Endometrial microvascular endothelial cells (primary cell): ENCODE measurements around the gene PTPRM. TPM values are rescaled to one million over a fixed set of nuclear protein-coding genes. Genes with fewer than 3 reads are reported as not detected.

Experiments
- in situ Hi-C: cut with HindIII; loops from 2 replicates; pipeline ENCODE4 v1.10.0; 2017; ENCODE audit warnings: low sequenced_read_pairs, low pct_unique_long_range_greater_than_20kb; ENCODE audit errors: inconsistent ontology term
- total RNA-seq: library from RNA; depleted of rRNA; stranded (reverse); fragments of >200 nt; gene quantifications from one replicate; pipeline ENCODE4 v1.2.3, GENCODE V29; 2015; ENCODE audit errors: inconsistent ontology term

The PTPRM gene
- total RNA-seq, 1 donor from 2014 or later: 59.6 TPM

DNA sequence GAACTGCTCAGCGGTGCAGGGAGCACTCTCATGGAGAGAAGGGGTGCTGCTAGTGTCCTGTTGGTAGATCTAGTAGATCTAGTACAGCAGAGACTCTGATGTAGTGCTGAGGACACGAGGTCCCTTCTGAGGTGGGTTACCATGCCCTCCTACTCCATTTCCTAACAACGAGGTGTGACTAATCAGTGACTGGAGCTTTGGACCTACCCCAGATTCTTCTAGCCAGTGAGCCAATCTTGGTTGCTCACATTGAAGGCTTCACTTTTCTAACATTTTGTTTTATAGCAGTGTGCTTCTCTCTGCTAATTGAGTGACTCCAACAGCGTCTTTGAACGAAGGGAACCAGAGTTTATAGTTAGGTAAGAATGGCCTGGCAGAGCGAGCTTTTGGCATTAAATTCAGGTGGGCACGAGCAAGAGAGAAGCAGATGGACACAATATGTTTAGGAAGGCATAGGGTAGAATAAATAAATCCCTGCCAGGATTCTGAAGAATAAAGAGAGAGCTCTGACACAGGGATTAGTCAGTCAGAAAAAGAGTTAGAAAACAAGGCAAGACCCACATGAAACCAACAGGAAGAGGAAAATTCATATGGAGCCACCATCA, 736.1 kb downstream of the PTPRM start:
- in situ Hi-C loops: no loop called here

DNA sequence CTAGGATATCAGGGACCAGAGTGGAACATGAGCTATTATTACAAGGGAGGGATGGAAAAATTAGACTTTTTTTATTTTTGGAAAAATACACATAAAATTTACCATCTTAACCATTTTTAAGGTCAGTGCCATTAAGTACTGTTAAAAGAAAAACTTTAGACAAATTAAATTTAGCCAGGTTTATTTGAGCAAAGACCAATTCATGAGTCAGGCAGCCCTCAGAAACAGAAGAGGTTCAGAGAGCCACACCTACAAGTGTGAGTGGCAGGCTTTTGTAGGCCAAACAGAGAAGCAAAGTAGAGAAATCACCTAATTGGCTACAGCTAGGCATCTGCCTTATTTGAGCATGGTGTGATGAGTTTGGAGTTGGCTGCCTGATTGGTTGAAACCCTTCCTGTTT, 740.8 kb downstream of the PTPRM start:
- in situ Hi-C loops: no loop called here

DNA sequence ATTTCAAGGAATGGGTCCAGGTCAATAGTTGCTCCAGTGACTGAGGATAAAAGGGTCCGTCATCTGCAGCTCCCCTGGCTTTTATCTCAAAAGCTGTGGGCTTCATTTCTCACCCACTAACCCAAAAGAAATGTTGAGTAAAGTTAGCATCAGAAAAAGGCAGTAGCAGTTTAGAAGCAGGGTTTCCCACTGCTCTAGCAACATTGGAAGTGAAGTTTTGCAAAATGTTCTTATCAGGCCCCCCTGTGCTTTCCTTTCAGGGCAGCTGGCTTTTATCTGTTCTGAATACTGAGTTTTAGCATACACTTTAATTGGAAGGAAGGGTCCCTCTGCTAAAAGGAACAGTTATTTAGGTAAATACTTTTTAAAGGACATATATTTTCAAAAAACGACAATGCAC, 745.9 kb downstream of the PTPRM start:
- in situ Hi-C loops: no loop called here

DNA sequence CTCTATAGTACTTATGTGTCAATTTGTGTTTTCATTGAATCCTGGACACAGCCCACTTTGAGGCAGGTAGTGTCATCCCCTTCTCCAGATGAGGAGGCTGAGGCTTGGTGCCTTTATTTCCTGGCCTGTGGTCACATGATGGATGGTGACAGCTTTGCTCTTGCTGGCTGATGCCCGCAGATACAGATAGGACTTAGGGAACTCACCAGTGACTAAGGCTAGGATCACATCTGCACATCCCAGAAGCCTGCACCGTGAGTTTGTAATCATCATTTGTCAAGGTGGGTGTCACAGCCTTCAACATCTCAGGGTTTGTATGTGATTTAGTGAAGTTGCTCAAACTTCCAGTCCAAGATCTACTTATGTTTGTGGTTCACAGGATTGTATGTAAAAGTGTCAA, 747.0 kb downstream of the PTPRM start:
- in situ Hi-C loops: no loop called here

DNA sequence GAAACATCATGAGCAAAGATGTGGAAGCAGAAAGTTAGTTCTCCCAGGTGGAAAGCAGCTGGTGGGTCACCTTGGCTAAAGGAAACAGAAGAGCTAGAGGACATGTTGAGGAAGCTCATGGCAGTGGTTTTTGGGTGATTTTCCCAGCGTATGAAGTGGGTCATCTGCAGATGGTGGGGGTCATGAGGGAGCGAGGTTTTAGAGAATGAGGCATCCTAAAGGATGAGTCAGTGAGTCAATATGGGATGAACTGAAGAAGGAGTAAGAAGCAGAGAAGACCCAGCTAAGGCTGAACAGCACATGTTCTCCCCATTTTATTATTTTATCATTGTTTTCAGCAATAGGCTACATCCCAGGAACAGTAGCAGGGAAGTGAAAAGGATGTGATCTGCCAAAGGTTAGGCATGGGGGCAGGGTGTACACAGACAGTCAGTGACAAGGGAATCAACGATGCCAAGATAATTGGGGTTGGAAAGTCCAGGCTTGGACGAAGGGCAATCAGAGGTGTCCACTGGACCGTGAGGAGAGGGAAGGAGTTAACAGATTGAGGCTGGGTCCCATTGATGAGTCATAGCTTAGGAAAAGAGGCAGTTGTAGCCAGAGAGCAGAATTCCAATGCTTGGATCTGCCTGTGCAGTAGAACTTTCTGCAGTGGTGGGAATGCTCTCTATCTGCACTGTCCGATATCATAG, 752.8 kb downstream of the PTPRM start:
- in situ Hi-C loops: no loop called here

DNA sequence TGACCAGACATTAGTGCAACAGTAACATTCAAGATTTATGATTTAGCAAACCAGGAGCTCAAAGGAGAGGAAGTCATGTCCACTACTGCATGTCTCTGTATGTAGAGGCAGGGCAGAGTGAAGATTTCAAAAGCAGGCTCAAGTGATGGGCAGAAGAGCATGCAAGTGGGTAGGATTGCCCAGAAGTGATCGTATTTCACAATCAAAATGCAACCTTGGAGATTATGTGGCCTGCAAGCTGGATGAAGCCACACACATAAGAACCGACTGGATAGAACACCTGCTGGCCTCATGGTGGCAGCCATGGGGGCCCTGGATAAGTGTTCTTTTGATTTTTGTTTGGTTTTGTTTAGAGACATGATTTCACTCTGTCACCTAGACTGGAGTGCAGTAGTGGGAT, 755.4 kb downstream of the PTPRM start:
- in situ Hi-C loops: no loop called here

DNA sequence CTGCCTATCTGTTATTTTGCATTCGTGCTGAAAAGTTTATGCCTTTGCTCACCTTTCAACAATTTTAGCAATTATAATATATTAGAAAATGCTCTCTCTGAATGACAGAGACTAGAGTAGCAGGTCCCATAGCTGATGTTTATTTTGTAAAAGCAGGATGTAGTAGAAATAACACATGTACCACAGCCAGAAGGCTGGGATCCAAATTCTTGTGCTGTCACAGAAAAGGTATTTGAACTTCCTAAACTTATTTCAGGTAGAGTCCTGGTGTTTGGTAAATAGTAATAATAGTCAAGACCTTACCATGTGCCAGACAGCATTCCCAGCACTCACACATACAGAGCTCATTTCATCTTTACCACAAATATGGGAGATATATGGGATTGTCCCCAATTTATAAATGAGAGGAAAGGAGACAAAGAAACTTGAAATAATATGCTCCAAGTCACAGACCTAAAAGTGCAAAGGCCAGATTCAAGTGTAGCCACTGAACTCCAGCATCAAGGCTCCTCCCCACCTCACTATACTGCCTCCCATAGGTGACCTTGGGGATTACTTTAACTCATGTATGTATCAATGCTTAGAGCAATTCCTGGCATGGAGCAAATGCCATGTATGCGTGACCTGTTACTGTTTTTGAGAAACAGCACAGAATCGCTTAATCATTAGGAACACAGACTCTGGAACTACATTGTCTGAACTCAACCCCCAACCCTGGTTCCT, 757.4 kb downstream of the PTPRM start:
- in situ Hi-C loops: no loop called here

DNA sequence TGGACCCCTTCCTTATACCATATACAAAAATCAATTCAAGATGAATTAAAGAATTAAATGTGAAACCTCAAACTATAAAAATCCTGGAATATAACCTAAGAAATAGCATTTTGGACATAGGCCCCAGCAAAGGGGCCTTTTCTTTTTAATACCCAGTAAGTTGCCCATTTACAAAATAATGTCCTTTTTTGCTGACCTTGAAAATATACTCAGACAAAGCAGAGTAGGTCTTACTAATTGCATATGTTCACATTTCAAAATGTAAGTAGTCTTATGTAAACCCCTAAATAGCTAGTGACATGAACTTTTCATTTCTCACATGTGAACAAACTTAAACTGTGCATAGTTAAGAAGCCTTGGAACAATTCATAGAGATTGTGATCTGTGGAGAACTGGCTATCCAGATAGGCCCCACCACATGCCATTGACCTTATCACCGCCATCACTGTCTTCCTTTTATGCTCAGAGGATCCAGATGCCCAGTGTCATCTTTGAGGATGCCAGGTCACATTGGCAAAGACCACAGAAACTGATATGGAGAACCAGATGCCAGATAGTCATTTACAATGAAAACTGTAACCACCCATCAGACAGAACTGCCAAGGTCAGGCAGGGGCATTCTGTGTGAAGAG, 759.8 kb downstream of the PTPRM start:
- in situ Hi-C loops: no loop called here

DNA sequence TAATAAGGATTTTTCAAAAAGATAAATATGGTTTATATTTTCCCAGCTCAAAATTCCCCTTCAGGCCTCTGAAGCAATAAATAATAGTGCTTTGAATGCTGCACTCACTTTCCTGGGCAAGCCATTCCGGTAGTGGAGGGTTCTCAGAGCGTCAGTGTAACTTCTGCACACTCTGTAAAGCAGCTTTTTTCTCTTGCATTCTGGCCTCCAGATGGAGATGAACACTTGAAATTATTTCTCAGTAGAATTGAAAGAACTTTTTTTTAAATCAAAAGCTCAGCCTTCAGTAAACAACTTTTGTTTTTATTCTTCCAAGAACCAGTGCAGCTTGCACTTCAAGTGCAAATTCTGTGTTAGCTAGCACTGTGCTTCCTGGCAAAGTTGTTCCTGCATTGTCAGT, 761.0 kb downstream of the PTPRM start:
- in situ Hi-C loops: no loop called here

DNA sequence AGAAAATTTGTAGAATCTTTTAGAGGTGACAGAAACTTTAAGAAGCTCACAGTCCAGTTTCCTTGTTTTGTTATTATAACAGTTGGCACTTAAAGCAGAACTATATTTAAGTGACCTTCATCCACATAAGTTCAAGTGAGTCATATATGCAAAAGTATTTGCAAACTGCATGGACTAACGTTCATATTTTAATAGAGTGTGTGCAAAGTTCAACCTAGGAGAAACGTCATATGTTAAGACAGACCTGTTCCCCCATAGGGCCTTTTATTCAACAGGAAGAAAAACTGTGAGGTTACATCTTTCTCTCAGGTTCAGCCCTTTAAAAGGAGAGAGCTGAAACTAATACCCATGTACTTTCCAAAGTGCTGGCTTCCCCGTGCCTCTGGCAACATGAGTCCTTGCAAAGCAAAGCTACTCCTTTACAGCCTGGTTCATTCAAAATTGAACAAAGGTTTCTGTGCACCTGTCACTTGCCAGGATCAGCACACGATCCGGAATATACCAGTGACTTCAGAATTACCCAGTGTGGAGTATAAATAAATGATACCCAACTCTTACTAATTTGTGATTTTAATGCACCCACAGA, 762.2 kb downstream of the PTPRM start:
- in situ Hi-C loops: no loop called here

DNA sequence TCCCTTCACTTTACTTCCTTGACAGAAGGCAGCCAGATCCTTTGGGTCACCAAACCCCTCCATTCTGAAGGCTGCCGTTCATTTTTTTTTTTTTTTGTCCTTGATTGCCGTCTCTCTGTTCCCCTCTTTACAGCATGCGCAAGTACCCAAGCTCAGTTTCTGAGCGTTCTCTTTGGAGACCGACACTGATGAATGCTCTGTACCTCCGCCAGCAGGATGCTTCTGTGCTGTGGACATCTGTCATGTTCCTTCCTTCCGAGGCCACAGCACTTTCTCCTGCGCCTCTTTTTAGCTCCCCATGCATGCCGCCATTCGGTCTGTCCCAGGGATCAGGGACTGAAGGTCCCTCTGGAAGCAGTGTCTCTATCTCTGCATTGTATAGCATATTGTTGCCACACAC, 763.5 kb downstream of the PTPRM start:
- in situ Hi-C loops: no loop called here

DNA sequence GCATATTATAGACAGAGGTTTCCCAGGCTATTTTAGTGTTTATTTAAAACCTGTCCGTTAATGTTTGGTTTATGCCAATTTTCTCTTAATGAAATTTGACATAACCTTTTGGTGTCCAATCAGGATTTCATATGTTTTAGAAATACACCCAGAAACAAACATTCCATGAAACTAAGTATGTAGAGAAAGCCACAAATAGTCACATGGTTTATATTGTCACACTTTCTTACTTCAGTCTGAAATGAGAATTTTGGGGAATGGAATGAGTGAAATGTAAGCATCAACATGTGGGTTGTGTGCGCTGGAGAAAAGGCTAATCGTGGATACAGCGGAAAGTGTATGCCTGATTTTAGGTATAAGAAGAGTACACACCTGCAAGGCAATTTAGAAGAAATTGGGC, 765.2 kb downstream of the PTPRM start:
- in situ Hi-C loops: no loop called here

DNA sequence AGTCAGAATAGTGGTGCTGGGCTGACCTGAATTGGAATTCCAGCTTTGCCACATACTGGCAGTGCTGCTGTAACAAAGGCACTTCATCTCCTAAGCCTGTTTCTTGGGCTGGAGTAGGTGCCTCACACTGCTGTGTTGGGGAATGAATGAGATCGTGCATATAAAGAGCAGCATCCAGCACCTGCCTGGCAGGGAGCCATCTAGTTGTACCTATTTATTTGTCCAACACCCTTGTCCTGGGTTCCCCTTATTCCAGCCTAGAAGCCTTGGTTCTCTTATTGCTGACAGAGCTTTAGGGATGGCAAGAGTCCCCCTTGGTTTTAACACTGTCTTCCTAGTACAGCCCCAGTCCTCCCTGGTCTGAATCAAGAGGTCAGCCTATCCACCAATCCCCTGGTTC, 766.8 kb downstream of the PTPRM start:
- in situ Hi-C loops: no loop called here

DNA sequence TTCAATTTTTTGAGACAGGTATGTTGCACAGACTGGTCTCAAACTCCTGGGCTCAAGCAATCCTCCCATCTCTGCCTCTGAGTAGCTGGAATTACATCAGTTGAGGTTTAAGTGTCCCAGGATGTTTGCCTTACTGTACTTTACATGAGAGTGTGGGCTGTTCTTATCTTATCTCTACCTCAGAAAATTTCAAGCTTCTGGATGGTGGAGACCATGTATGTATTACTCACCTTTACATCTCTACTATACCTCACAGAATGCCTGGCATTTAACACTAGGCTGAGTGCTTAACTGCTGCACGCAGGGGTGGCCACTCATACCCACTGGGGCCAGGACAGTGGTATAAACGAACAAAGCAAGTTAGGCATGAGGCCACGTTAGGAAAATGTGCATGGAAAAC, 770.1 kb downstream of the PTPRM start:
- in situ Hi-C loops: no loop called here

DNA sequence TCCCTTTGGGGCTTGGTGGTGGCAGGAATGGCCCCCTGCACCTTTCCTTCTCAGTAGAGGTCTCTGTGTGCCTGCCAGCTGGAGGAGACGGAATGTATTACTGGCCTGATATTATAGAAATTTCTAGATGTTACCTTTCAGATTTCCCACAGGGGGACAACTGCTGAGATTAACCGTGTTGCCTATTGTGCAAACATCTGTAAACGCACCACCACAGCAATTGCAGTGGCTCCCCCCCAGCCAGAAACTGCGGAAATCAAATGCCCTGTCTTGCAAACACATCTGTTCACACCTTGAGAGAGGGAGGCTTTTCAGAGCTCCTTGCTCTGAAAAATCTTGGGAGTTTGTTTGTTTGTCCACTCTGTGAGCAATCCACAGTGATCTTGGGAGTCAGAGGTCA, 772.1 kb downstream of the PTPRM start:
- in situ Hi-C loops: no loop called here

DNA sequence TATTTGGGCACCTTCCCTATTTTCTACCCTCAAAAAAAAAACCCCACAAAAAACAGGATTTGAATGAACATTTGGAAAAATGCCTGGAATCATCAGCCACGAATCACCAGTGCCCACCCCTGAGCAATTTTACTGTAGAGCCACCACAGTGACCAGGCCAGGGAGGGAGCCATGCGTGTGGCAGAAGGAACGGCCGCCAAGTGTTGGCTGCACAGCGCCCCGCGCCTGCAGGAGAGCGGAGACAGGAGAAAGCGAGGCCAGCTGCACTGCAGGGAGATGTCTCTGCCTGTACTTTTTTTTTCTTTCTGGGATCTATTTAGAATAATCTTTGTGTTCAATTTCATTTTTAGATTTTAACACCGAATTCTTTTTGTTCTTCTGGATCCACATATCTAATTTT, 772.8 kb downstream of the PTPRM start:
- in situ Hi-C loops: no loop called here

DNA sequence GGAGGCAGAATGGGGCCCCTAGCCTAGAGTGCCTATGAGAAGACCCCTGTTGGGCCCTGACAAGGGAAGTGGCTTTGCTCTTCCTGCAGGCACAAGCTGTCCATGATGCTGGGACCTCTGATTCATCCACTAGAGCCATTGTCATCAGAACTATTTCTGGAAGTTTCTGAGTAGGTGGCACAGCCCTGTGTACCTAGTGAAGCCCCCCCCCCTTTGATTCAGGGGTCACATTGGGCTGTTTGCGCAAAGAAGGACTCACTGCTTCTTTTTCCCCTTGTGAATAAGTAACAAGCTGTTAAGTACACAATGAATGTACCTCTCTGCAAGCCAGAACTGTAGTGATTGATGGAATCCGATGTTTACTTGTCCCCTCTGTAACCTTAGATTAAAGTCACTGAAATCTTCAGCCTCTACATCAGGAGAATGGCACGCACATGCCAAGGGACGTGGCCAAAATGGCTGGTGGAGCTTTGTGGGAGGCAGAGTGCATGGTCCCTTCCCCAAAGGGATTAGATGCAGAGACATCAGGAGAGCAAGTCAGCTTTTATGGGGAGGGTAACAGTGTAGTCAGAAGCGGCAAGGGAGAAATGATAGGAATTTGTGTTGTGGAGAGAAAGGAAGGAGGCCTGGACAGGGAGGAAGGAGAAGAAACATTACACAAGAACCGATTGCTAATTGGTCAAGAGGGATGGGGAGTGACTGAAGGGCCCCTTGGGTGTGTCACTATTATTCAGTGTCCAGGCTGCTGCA, 774.5 kb downstream of the PTPRM start:
- in situ Hi-C loops: no loop called here

DNA sequence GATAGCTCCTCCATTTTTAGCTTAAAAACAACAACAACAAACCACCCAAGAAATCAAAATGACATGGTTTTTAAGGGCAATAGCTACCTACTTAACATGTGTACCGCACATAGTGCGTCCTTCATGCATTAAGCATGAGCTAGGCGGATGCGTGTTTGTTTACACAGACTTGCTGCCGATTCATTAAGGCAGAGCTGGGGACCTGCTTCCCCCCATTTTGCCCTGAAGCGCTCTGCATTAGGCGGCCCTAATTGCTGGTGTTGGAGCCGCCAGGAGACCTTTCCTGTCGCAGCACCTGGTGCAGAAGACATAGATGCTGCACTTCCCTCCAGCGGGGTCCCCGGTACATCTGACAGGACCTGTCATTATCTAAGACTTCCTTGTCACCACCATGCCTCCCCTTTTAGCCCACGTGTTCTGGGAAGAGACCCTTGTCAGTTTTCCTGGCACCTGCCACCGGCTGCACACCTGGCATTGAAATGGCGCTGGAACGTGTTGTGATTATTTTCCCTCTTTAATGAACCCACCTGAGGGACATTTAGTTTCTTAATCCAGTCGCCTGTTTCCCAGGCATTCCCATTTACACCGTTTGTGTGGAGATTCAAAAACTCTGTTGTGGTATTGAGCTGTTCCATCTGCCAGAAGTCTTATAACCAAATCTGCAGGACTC, 781.1 kb downstream of the PTPRM start:
- in situ Hi-C loops: no loop called here
